LNCaP clone FGC (cell line): ENCODE data around the gene PAPOLA.
A peak's percentile ranks its signal among the peaks of the same experiment; 100 is the strongest.

Experiments
- DNase-seq: peaks from one replicate; pipeline ENCODE4 v3.0.0-alpha.2; 2011; ENCODE audit warnings: low read depth
- H3K4me3 ChIP-seq: 2 replicates; pipeline ENCODE4 v1.5.1; 2011; ENCODE audit warnings: mild to moderate bottlenecking, low read depth, low read length, control low read depth
- CTCF ChIP-seq: IDR thresholded peaks from 2 replicates; pipeline ENCODE4 v1.5.1; 2012; ENCODE audit warnings: mild to moderate bottlenecking; ENCODE audit not compliant: control insufficient read depth, insufficient read depth; ENCODE audit errors: extremely low read depth

Gene PAPOLA

GRCh38 chr14:96501740-96502620 lies at the start of gene PAPOLA:
Gene PAPOLA (plus strand): TSS chr14:96502382. CDS start chr14:96502593, 211 bp downstream.
- DNase-seq, result peak; percentile 88
- peak within 1 kb of the TSS; percentile 95 for H3K4me3 ChIP-seq
- TF ChIP-seq CTCF, result no peak

GRCh38 chr14:96452684-96453083 lies 49.5 kb upstream of the PAPOLA start:
- H3K4me3 ChIP-seq, result no peak overlapping the region
- no peak for DNase-seq
- TF ChIP-seq CTCF, result no peak

GRCh38 chr14:96455588-96455987 lies 46.6 kb upstream of the PAPOLA start:
- TF ChIP-seq CTCF, result no peak
- H3K4me3 ChIP-seq, result no peak overlapping the region
- DNase-seq, result no peak

- TF ChIP-seq CTCF, result no peak
- H3K4me3 ChIP-seq, result no peak overlapping the region
- no peak for DNase-seq
Measured at GRCh38 chr14:96459851-96460250, 42.3 kb upstream of the PAPOLA start.

GRCh38 chr14:96461950-96462798 lies 40.0 kb upstream of the PAPOLA start:
- TF ChIP-seq CTCF, result no peak
- no peak overlapping the region for H3K4me3 ChIP-seq
- no peak for DNase-seq

GRCh38 chr14:96464136-96464535 lies 38.0 kb upstream of the PAPOLA start:
- TF ChIP-seq CTCF, result no peak

More at GRCh38 chr14:96464136-96464535, 38.0 kb upstream of the PAPOLA start:
- DNase-seq, result no peak
- H3K4me3 ChIP-seq, result no peak overlapping the region
